Mesenteric fat pad (tissue), 1 donor: Measurements from ENCODE around the gene COA7. TPM values are rescaled to one million over a fixed set of nuclear protein-coding genes. Genes with fewer than 3 reads are reported as not detected.

Experiments used
- DNase-seq: peaks from one replicate; pipeline ENCODE4 v3.0.0-alpha.2; 2020; ENCODE audit warnings: low spot score
- total RNA-seq: library from RNA; stranded (reverse); fragmentation: NEBNext Ultra II Directional; extraction: Animal tissue kit (Norgen Biotek cat#: 25700); gene quantifications from one replicate; pipeline ENCODE4 v1.2.1, GENCODE V29; 2021
- donor health status: DM: yes; HTN: yes; CAD: no.

COA7 gene
- total RNA-seq, 1 donor from 2014 or later: 24.5 TPM

GRCh38 chr1:52673513-52673912 is 24.6 kb downstream of the COA7 start:
- DNase-seq: no peak

- DNase-seq: peak; percentile 24
Observed at GRCh38 chr1:52672946-52673345, 25.2 kb downstream of the COA7 start.

GRCh38 chr1:52670604-52671003 is 27.5 kb downstream of the COA7 start:
- no peak for DNase-seq

GRCh38 chr1:52669696-52670095 is 28.5 kb downstream of the COA7 start:
- no peak for DNase-seq

DNA sequence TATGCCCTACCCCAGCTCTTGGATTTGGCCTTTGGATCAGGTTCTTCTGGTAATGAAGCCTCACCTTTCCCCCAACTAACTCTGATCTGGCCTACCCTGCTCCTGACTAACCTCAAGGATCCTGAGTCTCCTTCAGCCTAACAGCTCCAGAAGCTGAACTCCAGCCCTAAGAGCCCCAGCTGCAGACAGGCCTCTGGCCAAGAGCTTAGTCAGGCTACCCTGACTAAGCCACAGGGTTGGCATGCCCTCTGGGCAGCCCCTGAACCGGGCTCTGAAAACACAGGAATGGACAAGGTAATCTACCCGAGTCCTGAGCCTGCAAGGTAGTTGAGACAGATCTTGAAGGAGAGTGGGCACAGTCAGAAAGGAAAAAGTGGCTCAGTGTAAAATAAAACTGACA is 29.4 kb downstream of the COA7 start:
- DNase-seq: no peak

DNA sequence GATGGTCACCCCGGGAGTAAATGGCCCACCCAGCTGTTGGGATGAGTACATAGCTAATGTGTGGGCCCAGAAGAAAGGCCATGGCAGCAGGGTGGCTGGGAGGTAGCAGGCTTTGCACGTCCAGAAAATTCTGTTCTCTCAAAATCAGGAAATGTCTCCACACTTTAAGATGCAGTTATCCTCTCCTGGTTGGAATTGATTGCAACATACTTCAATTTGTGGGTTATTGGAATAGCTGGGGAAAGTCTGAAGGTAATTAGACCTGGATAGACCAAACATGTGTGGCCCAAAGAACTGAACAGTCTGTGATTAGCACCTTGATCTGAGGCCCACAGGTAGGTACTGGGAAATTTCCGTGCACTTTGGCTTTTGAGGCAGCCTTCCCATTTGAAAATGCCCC is 30.2 kb downstream of the COA7 start:
- no peak for DNase-seq

DNA sequence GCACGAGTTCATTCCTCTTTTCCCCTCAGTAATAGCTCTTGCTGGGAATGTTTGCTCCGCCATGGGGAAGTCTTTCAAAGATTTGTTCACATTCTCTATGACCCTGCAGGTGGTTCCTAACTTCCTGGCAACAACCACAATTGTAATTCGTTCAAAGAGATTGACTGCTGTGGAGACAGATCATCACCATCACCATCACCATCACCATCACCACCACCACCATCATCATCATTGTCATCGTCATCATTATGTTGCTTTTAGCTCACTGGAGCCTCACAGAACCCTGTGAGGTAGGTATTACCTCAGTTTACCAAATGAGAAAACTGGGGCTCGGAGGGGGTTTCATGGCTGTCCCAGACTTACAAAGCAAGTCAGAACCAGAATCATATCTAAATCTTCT is 30.9 kb downstream of the COA7 start:
- DNase-seq: no peak

DNA sequence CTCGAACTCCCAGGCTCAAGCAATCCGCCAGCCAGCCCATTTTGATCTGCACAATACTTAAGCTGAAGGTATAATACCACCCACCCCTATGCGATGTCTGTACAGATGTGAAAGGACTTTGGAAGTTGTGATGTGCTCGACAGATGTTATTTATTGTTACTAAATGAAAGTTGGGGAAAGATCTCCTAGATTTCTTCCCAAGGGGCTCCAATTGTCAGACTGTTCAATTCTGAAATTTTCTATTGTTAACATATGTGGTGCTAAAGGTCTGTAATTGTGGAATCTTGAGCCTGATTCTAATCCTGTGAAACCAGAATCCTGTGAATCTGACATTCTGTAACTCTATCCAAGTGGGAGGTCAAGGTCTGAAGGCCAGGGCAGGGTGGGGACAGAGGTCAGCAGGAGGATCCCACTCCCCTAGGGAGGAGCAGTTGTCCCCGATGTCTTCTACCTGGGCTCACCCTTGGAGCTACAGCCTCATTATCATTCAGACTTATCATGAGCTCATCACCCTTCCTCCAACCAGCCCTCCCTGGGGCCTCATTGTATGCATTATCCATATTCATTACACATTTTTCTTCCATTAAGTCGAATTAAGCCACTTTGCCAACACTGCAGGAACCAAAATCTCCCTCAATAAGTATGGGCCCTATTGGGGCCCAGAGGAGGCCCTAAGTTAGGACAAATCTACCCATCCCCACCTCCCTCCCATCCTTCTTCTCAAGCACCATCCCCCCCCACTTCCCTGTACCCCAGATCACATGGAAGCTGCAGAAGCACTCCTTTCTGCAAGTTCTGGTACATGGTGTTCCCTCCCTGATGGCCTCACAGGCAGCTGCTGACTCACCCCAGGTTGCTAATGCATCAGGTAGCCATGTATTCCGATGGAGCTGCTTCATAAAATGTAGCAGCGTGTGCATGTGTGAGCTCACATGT is 32.9 kb downstream of the COA7 start:
- no peak for DNase-seq

DNA sequence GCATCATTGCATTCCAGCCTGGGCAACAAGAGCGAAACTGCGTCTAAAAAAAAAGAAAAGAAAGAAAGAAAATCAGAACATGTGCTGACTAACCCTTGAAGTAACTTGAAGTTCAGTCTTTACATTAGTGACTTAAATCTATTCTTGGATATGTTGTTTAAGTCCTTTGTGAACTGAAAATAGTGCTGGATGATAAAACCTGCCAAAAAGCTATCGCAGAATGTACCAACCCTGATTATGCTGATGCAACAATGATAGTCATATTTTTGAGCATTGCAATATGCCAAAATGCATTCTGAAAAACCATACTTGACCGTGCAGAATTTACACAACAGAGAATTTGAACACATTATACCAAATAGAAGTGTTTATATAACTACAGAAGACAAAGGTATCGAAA is 34.4 kb downstream of the COA7 start:
- DNase-seq: no peak

GRCh38 chr1:52662645-52663313 is 35.4 kb downstream of the COA7 start:
- DNase-seq: no peak

GRCh38 chr1:52660807-52661206 is 37.3 kb downstream of the COA7 start:
- no peak for DNase-seq

DNA sequence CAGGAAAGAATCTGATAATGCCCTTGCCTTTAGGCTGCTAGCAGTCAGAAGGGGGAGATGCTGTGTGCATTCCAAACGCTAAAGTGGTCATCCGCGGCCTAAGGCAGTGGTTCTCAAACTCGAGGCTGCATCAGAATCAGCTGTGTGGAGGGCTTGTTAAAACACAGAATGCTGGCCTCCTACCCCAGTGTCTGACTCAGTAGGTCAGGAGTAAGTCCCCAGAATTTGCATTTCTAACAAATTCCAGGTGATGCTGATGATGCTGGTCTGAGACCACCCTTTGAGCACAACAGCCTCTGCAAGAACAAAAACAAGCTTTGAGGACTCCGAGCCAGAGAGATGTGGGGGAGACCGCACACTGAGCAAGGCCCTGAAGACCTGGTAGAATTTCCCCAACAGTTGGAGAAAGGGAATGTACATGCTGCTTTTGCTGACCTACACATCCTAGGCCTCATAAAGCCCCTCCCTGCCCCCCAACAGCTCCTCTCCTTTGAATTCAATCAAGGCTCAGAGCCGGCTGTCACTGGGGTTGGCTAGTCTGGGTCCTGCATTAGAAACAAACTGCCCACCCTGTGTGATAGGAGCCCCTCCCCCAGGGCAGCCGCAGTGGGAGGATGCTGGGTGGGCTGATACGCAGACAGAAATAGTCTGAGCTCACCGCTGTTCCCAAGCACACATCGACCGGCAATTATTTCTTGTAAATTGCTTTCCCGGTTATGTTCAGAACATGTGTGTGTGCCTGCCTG is 38.1 kb downstream of the COA7 start:
- no peak for DNase-seq

DNA sequence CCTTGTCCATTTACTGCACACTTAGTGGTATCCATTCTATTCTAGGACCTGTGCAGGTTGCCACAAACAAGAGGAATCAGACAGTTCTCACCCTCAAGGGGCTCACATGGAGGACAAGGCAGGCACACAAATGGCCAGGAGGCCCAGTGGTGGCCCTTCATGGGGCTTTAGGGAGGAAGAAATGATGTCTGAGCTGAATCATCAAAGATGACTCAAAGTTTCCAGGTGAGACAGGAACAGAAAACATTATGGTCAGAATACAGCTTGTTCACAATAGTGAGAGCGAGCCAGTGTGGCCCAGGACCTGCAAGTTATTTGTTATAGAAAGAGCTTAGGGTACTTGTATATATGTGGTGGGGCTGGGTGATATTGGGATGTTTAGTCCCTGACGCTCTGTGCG is 38.8 kb downstream of the COA7 start:
- no peak for DNase-seq

DNA sequence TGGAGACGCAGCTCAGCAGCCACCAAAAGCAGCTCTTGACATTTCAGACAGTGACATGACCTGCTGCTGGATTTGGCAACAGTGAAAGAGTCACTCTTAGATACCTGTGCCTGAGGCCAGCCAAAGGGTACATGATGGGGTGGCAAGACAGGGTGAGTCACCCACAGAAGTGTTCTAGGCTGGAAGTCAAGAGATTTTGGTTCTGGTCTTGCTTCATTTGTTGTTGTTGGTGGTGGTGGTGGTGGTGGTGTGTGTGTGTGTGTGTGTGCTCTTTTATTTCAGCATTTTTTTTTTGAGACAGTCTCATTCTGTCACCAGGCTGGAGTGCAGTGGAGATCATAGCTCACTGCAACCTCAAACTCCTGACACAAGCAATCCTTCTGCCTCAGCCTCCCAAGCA is 39.4 kb downstream of the COA7 start:
- DNase-seq: no peak

- no peak for DNase-seq
Observed at GRCh38 chr1:52657702-52658101, 40.4 kb downstream of the COA7 start.

DNA sequence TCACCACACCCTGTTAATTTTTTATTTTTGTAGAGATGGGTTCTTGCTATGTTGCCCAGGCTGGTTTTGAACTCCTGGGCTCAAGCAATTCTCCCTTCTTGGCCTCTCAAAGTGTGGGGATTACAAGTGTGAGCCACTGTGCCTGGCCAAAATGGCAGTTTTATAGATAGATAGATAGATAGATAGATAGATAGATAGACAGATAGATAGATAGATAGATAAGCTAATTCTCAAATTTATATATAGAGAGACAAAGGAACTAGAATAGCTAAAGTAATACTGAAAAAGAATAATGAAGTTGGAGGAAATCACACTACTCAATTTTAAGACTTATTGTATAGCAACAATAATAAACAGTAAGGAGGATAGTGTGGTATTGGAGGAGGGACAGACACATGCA is 44.1 kb downstream of the COA7 start:
- DNase-seq: no peak

DNA sequence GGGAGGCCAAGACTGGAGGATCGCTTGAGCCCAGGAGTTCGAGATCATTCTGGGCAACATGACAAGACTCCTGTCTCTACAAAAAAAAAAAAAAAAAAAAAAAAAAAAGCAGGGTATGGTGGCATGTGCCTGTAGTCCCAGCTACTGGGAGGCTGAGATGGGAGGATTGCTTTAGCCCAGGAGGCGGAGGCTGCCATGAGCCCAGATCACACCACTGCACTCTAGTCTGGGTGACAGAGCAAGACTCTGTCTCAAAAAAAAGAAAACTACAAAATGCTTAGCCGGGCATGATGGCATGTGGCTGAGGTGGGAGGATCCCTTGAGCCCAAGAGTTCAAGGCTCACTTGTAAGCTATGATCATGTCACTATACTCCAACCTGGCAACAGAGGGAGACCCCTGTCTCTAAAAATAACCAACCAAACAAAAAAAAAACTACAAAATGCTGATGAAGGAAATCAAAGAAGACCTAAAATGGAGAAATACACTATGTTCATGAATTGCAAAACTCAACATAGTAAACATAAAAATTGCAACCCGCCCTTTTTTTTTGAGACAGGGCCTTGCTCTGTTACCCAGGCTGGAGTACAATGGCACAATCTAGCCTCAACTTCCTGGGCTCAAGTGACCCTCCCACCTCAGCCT is 44.8 kb downstream of the COA7 start:
- no peak for DNase-seq

DNA sequence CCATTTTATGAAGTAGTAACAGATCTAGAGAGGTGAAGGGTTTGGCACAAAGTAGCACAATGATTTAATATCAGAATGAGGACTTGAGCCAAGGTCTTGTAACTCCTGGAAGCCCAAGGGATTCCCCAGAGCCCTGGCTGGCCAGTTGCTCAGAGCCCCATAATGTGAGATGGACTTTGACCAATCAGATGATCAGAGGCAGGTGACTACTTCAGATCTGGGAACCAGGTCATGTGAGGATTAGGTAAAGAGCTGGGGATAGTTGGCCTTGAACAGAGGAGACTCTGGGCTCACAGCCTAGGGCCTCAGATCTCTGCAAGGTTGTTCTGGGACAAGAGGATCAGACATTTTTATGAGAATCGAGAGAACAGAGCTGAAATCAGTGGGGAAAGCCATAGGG is 46.2 kb downstream of the COA7 start:
- DNase-seq: no peak

GRCh38 chr1:52645261-52645660 is 52.9 kb downstream of the COA7 start:
- no peak for DNase-seq

GRCh38 chr1:52641307-52641706 is 56.8 kb downstream of the COA7 start:
- no peak for DNase-seq

DNA sequence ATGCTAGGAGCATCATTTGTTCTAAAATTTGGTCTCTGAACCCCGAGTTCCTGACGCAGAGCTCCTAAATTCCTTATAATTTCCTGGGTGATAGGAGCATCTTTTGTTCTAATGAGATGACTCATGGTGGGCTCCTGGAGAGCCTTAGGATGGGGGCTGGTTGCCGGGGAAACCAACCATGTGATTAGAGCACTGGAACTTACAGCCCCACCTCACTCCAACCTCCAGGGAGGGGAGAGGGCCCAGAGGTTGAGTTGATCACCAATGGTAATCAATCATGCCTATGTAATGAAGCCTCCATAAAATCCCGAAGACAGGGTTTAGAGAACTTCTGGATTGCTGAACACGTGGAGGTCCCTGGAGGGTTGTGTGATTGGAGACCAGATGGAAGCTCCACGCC is 57.5 kb downstream of the COA7 start:
- no peak for DNase-seq

GRCh38 chr1:52637946-52638345 is 60.2 kb downstream of the COA7 start:
- DNase-seq: no peak
